Peyer's patch (tissue), 4 donors: ENCODE measurements around the gene NTN3. TPM values are rescaled to one million over a fixed set of nuclear protein-coding genes. Genes with fewer than 3 reads are reported as not detected.
A peak's percentile ranks its signal among the peaks of the same experiment; 100 is the strongest.

Experiments
- DNase-seq, 3 donors: peaks; one replicate each; pipeline ENCODE4 v3.0.0-alpha.2; 2017 to 2019
- H3K27ac ChIP-seq, 4 donors: fragments of 200-600 bp; sonication (generic); one replicate each; pipeline ENCODE4 v1.5.1; 2016 to 2019
- H3K27me3 ChIP-seq, 2 donors: fragments of 200-600 bp; sonication (generic); one replicate each; pipeline ENCODE4 v1.5.1; 2019
- H3K36me3 ChIP-seq, 3 donors: fragments of 200-600 bp; sonication (generic); one replicate each; pipeline ENCODE4 v1.5.1; 2016 to 2019
- H3K4me1 ChIP-seq, 4 donors: fragments of 200-600 bp; sonication (generic); one replicate each; pipeline ENCODE4 v1.5.1; 2016 to 2019
- H3K4me3 ChIP-seq, 4 donors: fragments of 200-600 bp; sonication (generic); 1 replicate in 3 of 4; 2 replicates in 1 of 4; pipeline ENCODE4 v1.5.1; 2016 to 2019; ENCODE audit warnings: mild to moderate bottlenecking in 1 of 4
- H3K9me3 ChIP-seq, 4 donors: fragments of 200-600 bp; sonication (generic); one replicate each; pipeline ENCODE4 v1.5.1; 2016 to 2019; ENCODE audit warnings: mild to moderate bottlenecking in 1 of 4
- POLR2A ChIP-seq, 2 donors: fragments of 450-650 bp; IDR thresholded peaks; one replicate each; pipeline ENCODE4 v1.5.1; 2017; ENCODE audit warnings: antibody characterized with exemption in 2 of 2, mild to moderate bottlenecking in 2 of 2, moderate library complexity in 2 of 2
- total RNA-seq, 4 donors: library from RNA; depleted of rRNA; stranded (reverse); fragments of >200 nt; gene quantifications; one replicate each; pipeline ENCODE4 v1.1.0, GENCODE V29; 2016
- TF ChIP-seq, protein P1 (sequence below), 6 experiments: fragments of 450-650 bp in 4 of 6; fragments of 200-600 bp in 2 of 6; sonication (generic) in 1 of 6; IDR thresholded peaks; one replicate each; pipeline ENCODE4 v1.5.1; 2017 to 2019; ENCODE audit warnings: antibody characterized with exemption in 6 of 6, mild to moderate bottlenecking in 3 of 6, moderate library complexity in 1 of 6

Gene NTN3
- not detected for total RNA-seq

- peaks cover 0 to 37% of the 10 kb centered on the region in 2 donors for H3K27me3 ChIP-seq
- peaks cover 0 to 68% (median 36%) of the 10 kb centered on the region in 4 donors for H3K4me1 ChIP-seq
- H3K9me3 ChIP-seq = no peaks in the 10 kb centered on the region
- peak within 1 kb of the TSS in 3 of 4 donors; percentile 21 to 30 (median 26) for H3K4me3 ChIP-seq
- TF ChIP-seq, protein P1, sequence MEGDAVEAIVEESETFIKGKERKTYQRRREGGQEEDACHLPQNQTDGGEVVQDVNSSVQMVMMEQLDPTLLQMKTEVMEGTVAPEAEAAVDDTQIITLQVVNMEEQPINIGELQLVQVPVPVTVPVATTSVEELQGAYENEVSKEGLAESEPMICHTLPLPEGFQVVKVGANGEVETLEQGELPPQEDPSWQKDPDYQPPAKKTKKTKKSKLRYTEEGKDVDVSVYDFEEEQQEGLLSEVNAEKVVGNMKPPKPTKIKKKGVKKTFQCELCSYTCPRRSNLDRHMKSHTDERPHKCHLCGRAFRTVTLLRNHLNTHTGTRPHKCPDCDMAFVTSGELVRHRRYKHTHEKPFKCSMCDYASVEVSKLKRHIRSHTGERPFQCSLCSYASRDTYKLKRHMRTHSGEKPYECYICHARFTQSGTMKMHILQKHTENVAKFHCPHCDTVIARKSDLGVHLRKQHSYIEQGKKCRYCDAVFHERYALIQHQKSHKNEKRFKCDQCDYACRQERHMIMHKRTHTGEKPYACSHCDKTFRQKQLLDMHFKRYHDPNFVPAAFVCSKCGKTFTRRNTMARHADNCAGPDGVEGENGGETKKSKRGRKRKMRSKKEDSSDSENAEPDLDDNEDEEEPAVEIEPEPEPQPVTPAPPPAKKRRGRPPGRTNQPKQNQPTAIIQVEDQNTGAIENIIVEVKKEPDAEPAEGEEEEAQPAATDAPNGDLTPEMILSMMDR (IDR thresholded peaks at IDR 0.05) = no peak
- no peak for TF ChIP-seq POLR2A (IDR thresholded peaks at IDR 0.05)
- no peak within 1 kb of the TSS for H3K27ac ChIP-seq
- DNase-seq = no peak
- H3K36me3 ChIP-seq = no peaks in the 10 kb centered on the region
Observed at GRCh38 chr16:2471016-2471652, at the start of gene NTN3. Gene NTN3 (plus strand): TSS chr16:2471297. CDS start chr16:2471702, 405 bp downstream.

DNA sequence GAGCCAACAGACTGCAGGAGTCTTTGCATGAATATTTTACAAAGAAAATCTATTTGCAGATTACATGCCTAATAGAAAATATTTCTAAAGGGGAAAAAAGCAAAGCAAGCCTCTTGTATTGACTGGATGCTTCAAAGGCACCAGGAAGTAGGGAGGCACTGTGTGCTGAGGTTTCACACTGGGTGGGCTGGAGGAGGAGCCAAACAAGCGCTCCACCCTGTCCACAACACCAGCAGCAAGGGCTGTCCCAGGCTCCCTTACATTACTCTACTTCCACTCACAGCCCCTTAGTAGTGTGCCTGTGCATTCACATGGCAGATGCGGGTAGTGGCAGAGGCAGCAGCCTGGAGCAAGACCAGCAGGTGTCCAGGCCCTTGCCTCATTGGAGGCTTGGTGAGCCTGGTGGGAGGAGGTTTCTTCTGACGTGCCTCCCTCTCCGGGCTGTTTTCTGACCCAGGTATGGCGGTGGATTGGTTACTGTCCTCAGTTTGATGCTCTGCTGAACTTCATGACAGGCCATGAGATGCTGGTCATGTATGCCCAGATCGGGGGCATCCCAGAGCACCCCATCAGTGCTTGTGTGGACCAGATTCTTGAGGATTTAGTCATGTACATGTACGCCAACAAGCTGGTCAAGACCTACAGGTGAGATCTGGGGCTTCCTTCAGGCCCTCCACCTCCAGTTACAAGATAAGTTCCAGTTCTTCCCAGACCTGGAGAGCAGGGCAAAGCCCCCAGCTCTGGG is 48.8 kb upstream of the NTN3 start:
- Histone ChIP-seq H3K27me3 (no peaks in the 10 kb centered on the region), H3K4me1 (no peaks in the 10 kb centered on the region), H3K9me3 (no peaks in the 10 kb centered on the region), H3K36me3 (no peaks in the 10 kb centered on the region), H3K4me3 (no peak overlapping the region), H3K27ac (no peak overlapping the region)
- no peak for TF ChIP-seq POLR2A (IDR thresholded peaks at IDR 0.05)
- TF ChIP-seq, protein P1 (IDR thresholded peaks at IDR 0.05) = no peak
- no peak for DNase-seq

DNA sequence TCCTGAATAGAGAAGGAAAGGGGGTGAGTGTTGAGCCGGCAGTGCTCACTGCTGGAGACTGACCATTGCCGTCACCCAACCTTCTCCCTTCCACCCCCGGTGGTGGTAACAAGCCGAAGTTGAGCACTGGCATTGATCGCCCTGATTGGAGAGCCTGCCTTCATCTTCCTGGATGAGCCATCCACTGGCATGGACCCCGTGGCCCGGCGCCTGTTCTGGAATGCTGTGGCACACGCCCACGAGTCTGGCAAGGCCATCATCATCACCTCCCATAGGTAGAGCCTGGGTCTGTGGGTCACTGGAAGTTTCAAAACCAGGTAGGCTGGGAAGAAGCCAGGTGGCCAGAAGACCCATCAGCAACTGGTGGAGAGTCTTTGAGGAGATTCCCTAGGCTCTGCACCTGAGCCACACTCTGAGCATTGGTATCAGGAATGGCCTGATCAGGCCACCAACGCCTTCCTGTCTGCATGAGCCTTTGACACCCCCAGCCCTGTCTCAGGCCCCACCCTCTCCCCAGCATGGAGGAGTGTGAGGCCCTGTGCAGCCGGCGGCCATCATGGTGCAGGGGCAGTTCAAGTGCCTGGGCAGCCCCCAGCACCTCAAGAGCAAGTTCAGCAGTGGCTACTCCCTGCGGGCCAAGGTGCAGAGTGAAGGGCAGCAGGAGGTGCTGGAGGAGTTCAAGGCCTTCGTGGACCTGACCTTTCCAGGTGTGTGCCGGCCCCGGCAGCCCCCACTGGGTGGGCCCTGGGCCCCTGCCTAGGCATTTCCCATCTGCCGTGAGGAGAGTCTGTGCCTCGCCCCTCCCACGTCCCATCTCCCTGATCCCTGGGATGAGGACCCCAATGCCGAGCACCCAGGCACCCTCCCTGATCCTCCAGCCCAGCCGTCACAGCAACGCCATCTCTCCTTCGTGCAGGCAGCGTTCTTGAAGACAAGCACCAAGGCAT is 46.8 kb upstream of the NTN3 start:
- TF ChIP-seq, protein P1 (IDR thresholded peaks at IDR 0.05) = no peak
- no peak for TF ChIP-seq POLR2A (IDR thresholded peaks at IDR 0.05)
- H3K27ac ChIP-seq = no peak overlapping the region
- no peaks in the 10 kb centered on the region for H3K27me3 ChIP-seq
- H3K9me3 ChIP-seq = no peaks in the 10 kb centered on the region
- H3K4me1 ChIP-seq = peaks cover 0 to 6% (median 0%) of the 10 kb centered on the region in 4 donors
- DNase-seq = no peak
- no peaks in the 10 kb centered on the region for H3K36me3 ChIP-seq
- no peak overlapping the region for H3K4me3 ChIP-seq

DNA sequence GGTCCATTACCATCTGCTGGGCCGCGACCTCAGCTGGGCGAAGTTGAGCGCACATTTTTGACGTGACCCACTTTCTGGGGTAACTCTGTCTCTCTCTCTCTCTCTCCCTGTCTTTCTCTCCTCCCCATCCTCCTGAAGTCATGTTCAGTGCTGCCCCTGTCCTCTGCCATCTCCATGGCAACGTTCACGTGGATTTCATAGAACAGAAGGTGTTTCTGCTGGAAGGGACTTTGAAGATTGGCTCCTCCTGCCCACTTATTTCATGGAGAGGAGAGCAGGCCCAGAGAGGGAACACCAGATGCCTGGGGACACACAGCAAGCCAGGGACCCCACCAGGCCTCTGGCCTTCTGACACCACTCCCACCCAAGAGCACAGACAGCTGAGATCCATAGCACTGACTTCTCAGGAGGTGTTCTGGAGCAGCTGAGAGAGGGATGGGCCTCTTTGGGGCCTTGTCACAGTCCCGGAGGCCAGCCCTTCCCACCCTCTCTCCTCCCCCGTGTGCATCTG is 46.0 kb upstream of the NTN3 start:
- DNase-seq = no peak
- no peak overlapping the region for H3K4me3 ChIP-seq
- H3K27me3 ChIP-seq = no peaks in the 10 kb centered on the region
- H3K36me3 ChIP-seq = no peaks in the 10 kb centered on the region
- H3K4me1 ChIP-seq = peaks cover 0 to 9% (median 2%) of the 10 kb centered on the region in 4 donors
- no peak overlapping the region for H3K27ac ChIP-seq
- TF ChIP-seq, protein P1 (IDR thresholded peaks at IDR 0.05) = no peak
- no peak for TF ChIP-seq POLR2A (IDR thresholded peaks at IDR 0.05)
- H3K9me3 ChIP-seq = no peaks in the 10 kb centered on the region

GRCh38 chr16:2425825-2426430 is 45.2 kb upstream of the NTN3 start:
- no peak overlapping the region for H3K4me3 ChIP-seq
- H3K27ac ChIP-seq = no peak overlapping the region
- no peaks in the 10 kb centered on the region for H3K27me3 ChIP-seq
- no peaks in the 10 kb centered on the region for H3K36me3 ChIP-seq
- peaks cover 0 to 16% (median 5%) of the 10 kb centered on the region in 4 donors for H3K4me1 ChIP-seq
- TF ChIP-seq POLR2A (IDR thresholded peaks at IDR 0.05) = no peak
- TF ChIP-seq, protein P1 (IDR thresholded peaks at IDR 0.05) = no peak
- DNase-seq = no peak
- H3K9me3 ChIP-seq = no peaks in the 10 kb centered on the region
